H1 (cell line): ENCODE results near the gene RBM38. TPM values are rescaled to one million over a fixed set of nuclear protein-coding genes. Genes with fewer than 3 reads are reported as not detected.

Experiments used
- CTCF ChIA-PET: fragments of 300-600 bp; sonication (Branson Sonifier 250); formaldehyde crosslinking; loops from one replicate; lab custom pipeline; 2021; ENCODE audit not compliant: partially characterized antibody; lab: Charles Lee
- POLR2A ChIA-PET: fragments of 300-600 bp; sonication (Branson Sonifier 250); formaldehyde crosslinking; loops from one replicate; lab custom pipeline; 2021; ENCODE audit warnings: inconsistent platforms; ENCODE audit not compliant: partially characterized antibody; lab: Charles Lee
- DNase-seq, 2 experiments: peaks; one replicate each; pipeline versions ENCODE4 v3.0.0 to v3.0.0-alpha.2; 2010 to 2022; ENCODE audit warnings: low spot score in 2 of 2, low read depth in 1 of 2, mixed read lengths in 1 of 2
- FAIRE-seq: peaks from 2 replicates; lab custom pipeline; 2011; peaks lifted over from hg19 to GRCh38; lab: Jason Lieb, UNC
- H2AFZ ChIP-seq: 2 replicates; pipeline ENCODE4 v1.8.1; 2012; ENCODE audit warnings: low read length, inconsistent platforms
- H2AK5ac ChIP-seq: 2 replicates; pipeline ENCODE4 v1.6.1; 2013; ENCODE audit warnings: low read depth, low read length
- H2BK120ac ChIP-seq: replicated peaks from 2 replicates; pipeline ENCODE3; 2013; ENCODE audit warnings: low read depth, low read length, inconsistent platforms
- H2BK12ac ChIP-seq: 2 replicates; pipeline ENCODE4 v1.6.1; 2013; ENCODE audit warnings: low read depth, low read length
- H2BK15ac ChIP-seq: 2 replicates; pipeline ENCODE4 v1.6.1; 2013; ENCODE audit warnings: low read length
- H2BK20ac ChIP-seq: 2 replicates; pipeline ENCODE4 v1.6.1; 2013; ENCODE audit warnings: low read length
- H2BK5ac ChIP-seq: 2 replicates; pipeline ENCODE4 v1.6.1; 2013; ENCODE audit warnings: low read depth, low read length
- H3K14ac ChIP-seq: 2 replicates; pipeline ENCODE4 v1.6.1; 2013; ENCODE audit warnings: inconsistent platforms; ENCODE audit not compliant: insufficient read length
- H3K18ac ChIP-seq: 2 replicates; pipeline ENCODE4 v1.6.1; 2013; ENCODE audit warnings: low read length; ENCODE audit errors: extremely low read depth
- H3K23ac ChIP-seq: 2 replicates; pipeline ENCODE4 v1.6.1; 2013; ENCODE audit warnings: inconsistent platforms; ENCODE audit not compliant: insufficient read length
- H3K23me2 ChIP-seq: 2 replicates; pipeline ENCODE4 v1.6.1; 2013; ENCODE audit warnings: low read depth, low read length
- H3K27ac ChIP-seq: 2 replicates; pipeline ENCODE4 v1.6.1; 2011; ENCODE audit warnings: low read depth, low read length, inconsistent platforms
- H3K27me3 ChIP-seq, 4 experiments: replicated peaks in 1 of 4; 1 replicate in 1 of 4; 2 replicates in 3 of 4; pipeline versions ENCODE4 v1.6.1 to v1.8.1; 2011 to 2013; ENCODE audit warnings: low read length in 3 of 4, mild to moderate bottlenecking in 3 of 4, inconsistent platforms in 2 of 4, mixed read lengths in 2 of 4, moderate library complexity in 1 of 4; ENCODE audit not compliant: control insufficient read depth in 3 of 4, insufficient read depth in 3 of 4; ENCODE audit errors: extremely low read depth in 1 of 4
- H3K36me3 ChIP-seq, 4 experiments: 2 replicates each; pipeline versions ENCODE4 v1.6.1 to v1.8.1; 2011 to 2013; ENCODE audit warnings: mild to moderate bottlenecking in 4 of 4, low read length in 3 of 4, moderate library complexity in 2 of 4, control low read depth in 1 of 4, inconsistent platforms in 1 of 4; ENCODE audit not compliant: insufficient read depth in 4 of 4, control insufficient read depth in 2 of 4
- H3K4ac ChIP-seq: replicated peaks from 2 replicates; pipeline ENCODE3; 2013; ENCODE audit warnings: low read length, low read depth, mixed read lengths, inconsistent platforms; ENCODE audit not compliant: insufficient read length
- H3K4me1 ChIP-seq, 4 experiments: replicated peaks in 1 of 4; 1 replicate in 1 of 4; 2 replicates in 3 of 4; pipeline versions ENCODE4 v1.6.1 to v1.8.1; 2011 to 2013; ENCODE audit warnings: low read length in 3 of 4, inconsistent platforms in 2 of 4, mixed read lengths in 1 of 4; ENCODE audit not compliant: insufficient read depth in 4 of 4, control insufficient read depth in 3 of 4
- H3K4me2 ChIP-seq, 2 experiments: 2 replicates each; pipeline versions ENCODE4 v1.6.1 to v1.8.1; 2011 to 2013; ENCODE audit warnings: low read depth in 2 of 2, low read length in 2 of 2, control low read depth in 1 of 2, inconsistent platforms in 1 of 2, mild to moderate bottlenecking in 1 of 2; ENCODE audit not compliant: insufficient read depth in 1 of 2
- H3K4me3 ChIP-seq, 4 experiments: fragments of 200-600, 300-600 bp in 1 of 4; sonication (generic), shearing (Covaris generic), sonication (Bioruptor Twin) in 1 of 4; 2 replicates each; pipeline versions ENCODE4 v1.5.1 to v1.8.1; 2011 to 2016; ENCODE audit warnings: low read length in 4 of 4, low read depth in 3 of 4, control low read depth in 2 of 4, inconsistent platforms in 2 of 4, mild to moderate bottlenecking in 2 of 4, mixed read lengths in 1 of 4, moderate library complexity in 1 of 4; ENCODE audit not compliant: insufficient read depth in 2 of 4; ENCODE audit errors: extremely low read depth in 1 of 4
- H3K56ac ChIP-seq: replicated peaks from 2 replicates; pipeline ENCODE3; 2013; ENCODE audit warnings: low read depth, mild to moderate bottlenecking, mixed read lengths, low read length, inconsistent platforms; ENCODE audit not compliant: insufficient read length
- H3K79me1 ChIP-seq: 2 replicates; pipeline ENCODE4 v1.6.1; 2013; ENCODE audit warnings: low read depth, low read length, control low read depth
- H3K79me2 ChIP-seq, 2 experiments: 2 replicates each; pipeline versions ENCODE4 v1.6.1 to v1.8.1; 2012 to 2013; ENCODE audit warnings: low read length in 2 of 2, mild to moderate bottlenecking in 2 of 2, inconsistent platforms in 1 of 2; ENCODE audit not compliant: insufficient read depth in 2 of 2, control insufficient read depth in 1 of 2
- H3K9ac ChIP-seq, 4 experiments: replicated peaks in 1 of 4; 1 replicate in 1 of 4; 2 replicates in 3 of 4; pipeline versions ENCODE4 v1.6.1 to v1.8.1; 2011 to 2013; ENCODE audit warnings: low read depth in 3 of 4, low read length in 3 of 4, control low read depth in 2 of 4, mild to moderate bottlenecking in 2 of 4, moderate library complexity in 2 of 4, inconsistent platforms in 1 of 4; ENCODE audit errors: extremely low read depth in 1 of 4
- H3K9me3 ChIP-seq, 2 experiments: 2 replicates each; pipeline versions ENCODE4 v1.6.1 to v1.8.1; 2012 to 2013; ENCODE audit warnings: mild to moderate bottlenecking in 2 of 2, moderate library complexity in 2 of 2, control low read depth in 1 of 2, inconsistent platforms in 1 of 2, low read depth in 1 of 2, low read length in 1 of 2, mixed read lengths in 1 of 2; ENCODE audit not compliant: insufficient read depth in 2 of 2
- H4K20me1 ChIP-seq, 2 experiments: replicated peaks in 1 of 2; 2 replicates each; pipeline versions ENCODE3 to v1.8.1; 2011 to 2013; ENCODE audit warnings: inconsistent platforms in 2 of 2, low read length in 2 of 2, mild to moderate bottlenecking in 1 of 2; ENCODE audit not compliant: insufficient read depth in 2 of 2, control insufficient read depth in 1 of 2
- H4K5ac ChIP-seq: 2 replicates; pipeline ENCODE4 v1.6.1; 2013; ENCODE audit warnings: low read length, low read depth, mixed read lengths, inconsistent platforms; ENCODE audit not compliant: insufficient read length
- H4K8ac ChIP-seq: 2 replicates; pipeline ENCODE4 v1.8.0; 2013; ENCODE audit warnings: mild to moderate bottlenecking, moderate library complexity, low read length, inconsistent platforms; ENCODE audit not compliant: insufficient read depth; ENCODE audit errors: extremely low read depth
- H4K91ac ChIP-seq: replicated peaks from 2 replicates; pipeline ENCODE3; 2013; ENCODE audit warnings: low read length, mixed read lengths, inconsistent platforms; ENCODE audit not compliant: insufficient read length
- CHD1 ChIP-seq: IDR thresholded peaks from 2 replicates; pipeline ENCODE4 v1.6.1; 2012; ENCODE audit warnings: low read depth, low read length, improper control_type of control experiment
- EGR1 ChIP-seq: IDR thresholded peaks from 2 replicates; pipeline ENCODE4 v1.6.1; 2011; ENCODE audit warnings: low read depth, low read length, borderline replicate concordance
- JUND ChIP-seq: IDR thresholded peaks from 2 replicates; pipeline ENCODE4 v1.6.1; 2011; ENCODE audit warnings: mild to moderate bottlenecking, improper control_type of control experiment, low read length
- SAP30 ChIP-seq: fragments of 300-600 bp; sonication (generic); IDR thresholded peaks from 2 replicates; pipeline ENCODE4 v1.7.1; 2012; ENCODE audit warnings: low read length, moderate library complexity, mild to moderate bottlenecking, inconsistent platforms; ENCODE audit not compliant: insufficient read depth, insufficient replicate concordance
- TAF1 ChIP-seq: IDR thresholded peaks from 2 replicates; pipeline ENCODE4 v1.6.1; 2011; ENCODE audit warnings: mild to moderate bottlenecking, low read depth, low read length
- WGBS, 2 experiments: shearing (Covaris generic) in 1 of 2; methylation state at CpG; one replicate each; pipeline versions ENCODE4 v1.1.6 to v1.1.7; 2013 to 2015; ENCODE audit warnings: low lambda C conversion rate in 2 of 2, mixed read lengths in 2 of 2, inconsistent platforms in 1 of 2, low coverage in 1 of 2, missing lambda C conversion rate in 1 of 2; ENCODE audit not compliant: insufficient replicate concordance in 2 of 2, insufficient coverage in 1 of 2, insufficient read length in 1 of 2; ENCODE audit errors: extremely low coverage in 1 of 2, missing lambda C conversion rate in 1 of 2; 5-methylcytosine and 5-hydroxymethylcytosine counted together
- polyA plus RNA-seq, 7 experiments: library from polyadenylated mRNA; depleted of rRNA in 3 of 7; stranded (reverse) in 5 of 7; unstranded in 2 of 7; fragments of >200 nt in 5 of 7; fragments of 200-250 nt in 2 of 7; gene quantifications; 1 replicate in 5 of 7; 2 replicates in 1 of 7; 4 replicates in 1 of 7; pipeline versions ENCODE4 v1.2.1 to v1.2.3, GENCODE V29; 2011 to 2013; ENCODE audit warnings: missing spikeins in 2 of 7, mixed read lengths in 2 of 7
- total RNA-seq: library from RNA; stranded (reverse); fragmentation: NEBNext Ultra II Directional; extraction: Animal tissue kit (Norgen Biotek cat#: 25700); gene quantifications from 2 replicates; pipeline ENCODE4 v1.2.1, GENCODE V29; 2021

The RBM38 gene
- total and polyA plus RNA-seq, 2 of the 8 experiments (the other 6 are each of a cell fraction or from before 2014, with no cell fraction given), result 57.7 to 109 TPM

DNA sequence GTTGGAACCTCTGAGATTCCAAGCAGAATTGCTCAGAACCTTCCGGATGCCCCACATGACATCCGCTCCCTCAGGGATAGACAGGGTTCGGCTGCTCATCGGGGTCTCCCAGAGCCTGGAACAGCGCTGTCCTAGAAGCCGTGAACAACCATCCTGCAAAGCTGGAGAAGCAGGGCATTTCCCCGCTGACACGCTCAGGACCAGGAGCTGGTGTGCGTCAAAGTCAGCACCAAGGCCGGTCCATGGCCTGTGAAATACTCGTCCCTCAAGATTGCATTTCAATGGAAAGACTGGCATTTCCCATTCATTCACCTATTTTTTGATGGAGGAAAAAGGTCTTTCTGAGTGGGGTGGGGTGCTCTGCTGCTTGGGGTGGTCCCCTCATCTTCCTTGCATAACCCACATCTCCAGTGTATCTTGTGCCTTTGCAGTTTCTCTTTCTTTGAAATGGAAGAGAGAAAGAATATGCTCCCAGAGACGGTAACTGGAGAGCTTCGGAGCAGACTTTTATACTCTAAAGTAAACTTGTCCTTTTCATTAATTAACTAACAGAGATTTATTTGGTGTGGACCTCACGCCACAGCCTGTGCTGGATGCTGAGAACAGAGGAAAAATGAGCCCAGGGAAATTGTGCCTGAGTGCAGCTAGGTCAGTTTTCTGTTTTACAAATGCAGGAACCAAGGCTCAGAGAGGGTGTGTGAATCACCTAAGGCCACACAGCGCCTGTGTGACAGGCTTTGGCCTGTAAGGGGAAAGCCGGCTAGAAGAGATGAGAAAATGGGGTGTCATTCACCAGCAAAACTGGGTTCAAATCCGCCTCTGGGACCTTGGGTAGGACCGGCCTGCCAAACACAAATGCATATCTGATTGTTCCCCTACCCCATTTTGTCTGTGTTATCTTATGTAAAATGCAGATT is 52.4 kb downstream of the RBM38 start:
- Histone ChIP-seq H2AFZ (no peak overlapping the region), H3K4ac (no peak overlapping the region), H3K23me2 (peaks cover 2% of the 10 kb centered on the region; the same call in 1 of the 2 replicates), H3K36me3 (no peaks in the 10 kb centered on the region), H3K23ac (no peak overlapping the region), H4K91ac (no peak overlapping the region), H3K14ac (no peak overlapping the region), H4K8ac (no peak overlapping the region), H2BK15ac (no peak overlapping the region), H3K4me1 (peaks cover 0 to 16% (median 8%) of the 10 kb centered on the region in 4 experiments; a peak in 5 of 7 replicates), H3K79me2 (no peaks in the 10 kb centered on the region), H2BK20ac (no peak overlapping the region), H4K20me1 (peaks cover 0 to 1% of the 10 kb centered on the region in 2 experiments), H3K9ac (no peak overlapping the region), H2AK5ac (no peak overlapping the region), H3K27me3 (0 out of 7 replicates have a peak, but pooled peaks cover 0 to 3% (median 0%) of the 10 kb centered on the region in 4 experiments), H3K4me3 (no peak overlapping the region), H3K56ac (no peak overlapping the region), H2BK120ac (no peak overlapping the region), H3K79me1 (no peaks in the 10 kb centered on the region; the same call in 1 of the 2 replicates), H3K4me2 (no peak overlapping the region), H3K18ac (no peak overlapping the region), H2BK5ac (no peak overlapping the region), H4K5ac (no peak overlapping the region), H3K27ac (no peak overlapping the region), H2BK12ac (no peak overlapping the region), H3K9me3 (no peaks in the 10 kb centered on the region)
- 87% methylated on average over 16 of the region's 18 CpGs; no CpG with 5 or more reads in 1 of the 2 experiments for WGBS, 2 experiments
- ChIA-PET CTCF (interaction anchor here (0.7 to 3.9 kb wide), 3 partner anchors 10 to 50 kb away, joined by 5 to 12 read pairs (median 5); no protein-coding TSS in a partner anchor), POLR2A (no interaction called here)
- FAIRE-seq, result no peak
- DNase-seq, result no peak
- TF ChIP-seq SAP30, result no peak
- no peak for TF ChIP-seq JUND
- no peak for TF ChIP-seq TAF1
- TF ChIP-seq CHD1, result no peak
- TF ChIP-seq EGR1, result no peak
